Endothelial cell of umbilical vein (primary cell): ENCODE results near the gene ZNF618. TPM values are rescaled to one million over a fixed set of nuclear protein-coding genes. Genes with fewer than 3 reads are reported as not detected.

Experiments
- BruUV-seq: library from RNA; stranded (reverse); fragments of 400-500 nt; replicated peaks from 2 replicates; lab custom pipeline; 2021; lab: Mats Ljungman, UMichigan
- CTCF ChIA-PET: fragments of 300-600, 350-600 bp; sonication (Branson Sonifier 250); formaldehyde crosslinking; loops from one replicate; lab custom pipeline; 2021; ENCODE audit warnings: antibody characterized with exemption, inconsistent platforms; lab: Charles Lee
- POLR2A ChIA-PET: fragments of 300-600, 350-600 bp; sonication (Branson Sonifier 250); formaldehyde crosslinking; loops from one replicate; lab custom pipeline; 2021; ENCODE audit warnings: antibody characterized with exemption, inconsistent platforms; lab: Charles Lee
- DNase-seq: peaks from one replicate; pipeline ENCODE4 v3.0.0-alpha.2; 2011; ENCODE audit warnings: low read depth, low spot score
- FAIRE-seq: peaks from 2 replicates; lab custom pipeline; 2011; peaks lifted over from hg19 to GRCh38; lab: Jason Lieb, UNC
- H2AFZ ChIP-seq: 2 replicates; pipeline ENCODE4 v1.6.0; 2012; ENCODE audit warnings: low read depth, low read length, control low read depth, inconsistent platforms
- H3K27ac ChIP-seq: 2 replicates; pipeline ENCODE4 v1.5.1; 2011; ENCODE audit warnings: low read depth, mild to moderate bottlenecking, control low read depth, low read length, moderate library complexity; ENCODE audit not compliant: insufficient read depth
- H3K27me3 ChIP-seq, 2 experiments: 2 replicates each; pipeline versions ENCODE4 v1.6.0 to v1.6.1; 2011; ENCODE audit warnings: low read length in 2 of 2, mixed read lengths in 1 of 2; ENCODE audit not compliant: control insufficient read depth in 2 of 2, insufficient read depth in 2 of 2
- H3K36me3 ChIP-seq, 2 experiments: 2 replicates in 1 of 2; 3 replicates in 1 of 2; pipeline ENCODE4 v1.5.1; 2011; ENCODE audit warnings: low read length in 2 of 2, mild to moderate bottlenecking in 1 of 2, moderate library complexity in 1 of 2; ENCODE audit not compliant: control insufficient read depth in 2 of 2, insufficient read depth in 2 of 2; ENCODE audit errors: extremely low read depth in 1 of 2
- H3K4me1 ChIP-seq: 3 replicates; pipeline ENCODE4 v1.5.1; 2011; ENCODE audit warnings: mild to moderate bottlenecking, low read length; ENCODE audit not compliant: control insufficient read depth, insufficient read depth; ENCODE audit errors: extremely low read depth
- H3K4me2 ChIP-seq: 2 replicates; pipeline ENCODE4 v1.6.1; 2011; ENCODE audit warnings: low read length, control low read depth, mixed read lengths; ENCODE audit not compliant: insufficient read depth
- H3K4me3 ChIP-seq, 3 experiments: fragments of 200-600 bp in 1 of 3; sonication (generic), shearing (Covaris generic) in 1 of 3; replicated peaks in 1 of 3; 2 replicates each; pipeline ENCODE4 v1.5.1; 2011 to 2016; ENCODE audit warnings: control low read depth in 3 of 3, low read length in 3 of 3, mild to moderate bottlenecking in 2 of 3, inconsistent platforms in 1 of 3, low read depth in 1 of 3, moderate library complexity in 1 of 3; ENCODE audit not compliant: insufficient read depth in 1 of 3
- H3K79me2 ChIP-seq: 2 replicates; pipeline ENCODE4 v1.6.0; 2012; ENCODE audit warnings: low read length, inconsistent platforms; ENCODE audit not compliant: control insufficient read depth, insufficient read depth
- H3K9ac ChIP-seq: replicated peaks from 2 replicates; pipeline ENCODE3; 2011; ENCODE audit warnings: low read length, control low read depth; ENCODE audit not compliant: insufficient read depth; ENCODE audit errors: extremely low read depth
- H3K9me1 ChIP-seq: replicated peaks from 3 replicates; pipeline ENCODE4 v1.6.0; 2011; ENCODE audit warnings: mild to moderate bottlenecking, low read length; ENCODE audit not compliant: control insufficient read depth, insufficient read depth; ENCODE audit errors: extremely low read depth
- H3K9me3 ChIP-seq: replicated peaks from 2 replicates; pipeline ENCODE4 v1.5.1; 2012; ENCODE audit warnings: low read length, inconsistent platforms; ENCODE audit not compliant: control insufficient read depth, insufficient read depth
- H4K20me1 ChIP-seq: replicated peaks from 2 replicates; pipeline ENCODE3; 2011; ENCODE audit warnings: mild to moderate bottlenecking, low read length; ENCODE audit not compliant: control insufficient read depth, insufficient read depth; ENCODE audit errors: extremely low read depth
- EZH2 ChIP-seq: IDR thresholded peaks from 2 replicates; pipeline ENCODE4 v1.6.1; 2012; ENCODE audit warnings: borderline replicate concordance, low read depth, mild to moderate bottlenecking, moderate library complexity, low read length, inconsistent platforms; ENCODE audit not compliant: severe bottlenecking
- GATA2 ChIP-seq: IDR thresholded peaks from 2 replicates; pipeline ENCODE4 v1.7.0; 2011; ENCODE audit warnings: low read depth, mild to moderate bottlenecking, moderate library complexity, mixed read lengths, low read length; ENCODE audit not compliant: insufficient read length, insufficient read depth
- JUN ChIP-seq: IDR thresholded peaks from 2 replicates; pipeline ENCODE4 v1.6.1; 2011; ENCODE audit warnings: borderline replicate concordance, low read depth; ENCODE audit not compliant: insufficient read length, insufficient read depth
- MYC ChIP-seq: IDR thresholded peaks from one replicate; pipeline ENCODE4 v1.6.1; 2011; ENCODE audit warnings: mild to moderate bottlenecking, low read depth, low read length
- POLR2AphosphoS5 ChIP-seq: IDR thresholded peaks from 2 replicates; pipeline ENCODE4 v1.6.1; 2012; ENCODE audit warnings: low read depth, mild to moderate bottlenecking, control low read depth, low read length, moderate library complexity; ENCODE audit not compliant: insufficient read depth
- dilution Hi-C: fragments of 300-500 bp; cut with MboI; formaldehyde crosslinking; loops from one replicate; pipeline ENCODE4 v1.15.0; 2019; ENCODE audit warnings: low sequenced_read_pairs; ENCODE audit not compliant: extremely low pct_ligation_motif_present
- intact Hi-C: fragments of 100-400 bp; cut with micrococcal nuclease; formaldehyde crosslinking; loops from one replicate; pipeline ENCODE4 v1.10.0; 2022
- polyA plus RNA-seq, 4 experiments: library from polyadenylated mRNA; depleted of rRNA in 3 of 4; stranded (reverse) in 3 of 4; unstranded in 1 of 4; fragments of >200 nt; gene quantifications; 2 replicates each; pipeline versions ENCODE4 v1.2.1 to v1.2.3, GENCODE V29; 2011 to 2012; ENCODE audit warnings: missing spikeins in 1 of 4
- total RNA-seq: library from RNA; stranded (reverse); gene quantifications from 2 replicates; pipeline ENCODE4 v1.2.3, GENCODE V29; 2021
- TF ChIP-seq, protein P1 (sequence below): IDR thresholded peaks from 2 replicates; pipeline ENCODE4 v1.6.1; 2011; ENCODE audit not compliant: insufficient read depth, insufficient read length
- TF ChIP-seq, protein P2 (sequence below), 2 donors: IDR thresholded peaks; 1 replicate in 1 of 2; 2 replicates in 1 of 2; pipeline ENCODE4 v1.5.1; 2011; ENCODE audit warnings: low read length in 2 of 2, mild to moderate bottlenecking in 2 of 2, moderate library complexity in 2 of 2, control low read depth in 1 of 2, inconsistent platforms in 1 of 2, low read depth in 1 of 2; ENCODE audit not compliant: insufficient read depth in 1 of 2; ENCODE audit errors: extremely low read depth in 1 of 2

ZNF618 gene
- total and polyA plus RNA-seq, 2 donors (not counting 3 experiments of a cell fraction or from before 2014, with no cell fraction given) = 22.6 to 80.3 TPM

DNA sequence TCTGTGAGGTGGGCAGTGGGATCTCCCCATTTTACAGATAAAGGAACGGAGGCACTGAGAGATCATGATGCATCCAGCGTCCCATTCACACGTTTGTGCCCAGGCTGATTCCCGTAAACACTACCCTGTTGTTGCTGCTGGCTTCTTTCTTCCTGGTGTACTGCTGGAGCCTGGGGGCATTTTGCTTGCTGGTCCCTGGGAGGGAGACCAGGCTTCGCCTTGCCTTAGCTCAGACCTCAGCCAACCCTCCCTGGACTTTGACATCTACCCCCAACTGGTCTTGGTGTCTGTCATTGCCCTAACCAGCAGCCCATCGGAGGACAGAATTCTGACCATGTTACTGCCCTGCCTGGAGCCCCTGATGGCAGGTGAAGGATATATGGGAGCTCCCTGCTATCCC is 82.4 kb downstream of the ZNF618 start:
- FAIRE-seq (no peak), DNase-seq (no peak)
- H3K4me2 ChIP-seq = no peak overlapping the region
- POLR2A ChIA-PET = no interaction called here
- H3K9me1 ChIP-seq = no peaks in the 10 kb centered on the region
- H3K79me2 ChIP-seq = peaks cover 79% of the 10 kb centered on the region
- dilution Hi-C loops (no loop called here), intact Hi-C loops (no loop called here)
- no peak overlapping the region for H2AFZ ChIP-seq
- no peaks in the 10 kb centered on the region for H3K9me3 ChIP-seq
- TF ChIP-seq EZH2 = no peak
- TF ChIP-seq JUN = no peak
- no peak for TF ChIP-seq POLR2AphosphoS5
- TF ChIP-seq MYC = no peak
- TF ChIP-seq, protein P1, sequence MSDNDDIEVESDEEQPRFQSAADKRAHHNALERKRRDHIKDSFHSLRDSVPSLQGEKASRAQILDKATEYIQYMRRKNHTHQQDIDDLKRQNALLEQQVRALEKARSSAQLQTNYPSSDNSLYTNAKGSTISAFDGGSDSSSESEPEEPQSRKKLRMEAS = no peak
- TF ChIP-seq GATA2 = no peak
- TF ChIP-seq, protein P2, sequence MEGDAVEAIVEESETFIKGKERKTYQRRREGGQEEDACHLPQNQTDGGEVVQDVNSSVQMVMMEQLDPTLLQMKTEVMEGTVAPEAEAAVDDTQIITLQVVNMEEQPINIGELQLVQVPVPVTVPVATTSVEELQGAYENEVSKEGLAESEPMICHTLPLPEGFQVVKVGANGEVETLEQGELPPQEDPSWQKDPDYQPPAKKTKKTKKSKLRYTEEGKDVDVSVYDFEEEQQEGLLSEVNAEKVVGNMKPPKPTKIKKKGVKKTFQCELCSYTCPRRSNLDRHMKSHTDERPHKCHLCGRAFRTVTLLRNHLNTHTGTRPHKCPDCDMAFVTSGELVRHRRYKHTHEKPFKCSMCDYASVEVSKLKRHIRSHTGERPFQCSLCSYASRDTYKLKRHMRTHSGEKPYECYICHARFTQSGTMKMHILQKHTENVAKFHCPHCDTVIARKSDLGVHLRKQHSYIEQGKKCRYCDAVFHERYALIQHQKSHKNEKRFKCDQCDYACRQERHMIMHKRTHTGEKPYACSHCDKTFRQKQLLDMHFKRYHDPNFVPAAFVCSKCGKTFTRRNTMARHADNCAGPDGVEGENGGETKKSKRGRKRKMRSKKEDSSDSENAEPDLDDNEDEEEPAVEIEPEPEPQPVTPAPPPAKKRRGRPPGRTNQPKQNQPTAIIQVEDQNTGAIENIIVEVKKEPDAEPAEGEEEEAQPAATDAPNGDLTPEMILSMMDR (IDR thresholded peaks at IDR 0.05; ENCODE audit: extremely low read depth in 1 of 2, insufficient read depth in 1 of 2, low read depth in 1 of 2, low read length in 2 of 2) = no peak
- no peaks in the 10 kb centered on the region for H3K27me3 ChIP-seq
- peaks cover 2 to 3% of the 10 kb centered on the region in 2 experiments for H3K36me3 ChIP-seq
- CTCF ChIA-PET = interaction anchor here (0.7 to 2.7 kb wide), 2 partner anchors 81 to 593 kb away, joined by 3 to 10 read pairs; no protein-coding TSS in a partner anchor
- no peak overlapping the region for H3K4me3 ChIP-seq
- peak overlapping the region; percentile 76 for H3K9ac ChIP-seq
- peak overlapping the region; percentile 98 for H3K27ac ChIP-seq
- no peaks in the 10 kb centered on the region for H4K20me1 ChIP-seq
- no TSS peak for BruUV-seq
- peaks cover 60% of the 10 kb centered on the region for H3K4me1 ChIP-seq
